GM12891 (cell line): ENCODE measurements around the gene SLC15A5. TPM values are rescaled to one million over a fixed set of nuclear protein-coding genes. Genes with fewer than 3 reads are reported as not detected.

Source experiments
- DNase-seq: peaks from one replicate; pipeline ENCODE4 v3.0.0; 2011; ENCODE audit warnings: low spot score; ENCODE audit not compliant: insufficient read length
- FAIRE-seq: peaks from 2 replicates; lab custom pipeline; 2011; peaks lifted over from hg19 to GRCh38; lab: Jason Lieb, UNC
- PAX5 ChIP-seq: IDR thresholded peaks from 2 replicates; pipeline ENCODE4 v1.6.1; 2011; ENCODE audit warnings: low read length, moderate library complexity, mild to moderate bottlenecking; ENCODE audit not compliant: insufficient read depth, severe bottlenecking
- POLR2A ChIP-seq: IDR thresholded peaks from 2 replicates; pipeline ENCODE4 v1.6.1; 2011; ENCODE audit warnings: low read depth, low read length, control low read depth
- POLR2AphosphoS5 ChIP-seq: IDR thresholded peaks from 2 replicates; pipeline ENCODE4 v1.6.1; 2011; ENCODE audit warnings: low read depth, low read length, control low read depth
- POU2F2 ChIP-seq: IDR thresholded peaks from 2 replicates; pipeline ENCODE4 v1.6.1; 2011; ENCODE audit warnings: low read depth, mild to moderate bottlenecking, control low read depth, low read length, moderate library complexity
- SPI1 ChIP-seq: IDR thresholded peaks from 2 replicates; pipeline ENCODE4 v1.6.1; 2011; ENCODE audit warnings: low read depth, low read length, control low read depth
- TAF1 ChIP-seq: IDR thresholded peaks from 2 replicates; pipeline ENCODE4 v1.6.1; 2011; ENCODE audit warnings: low read depth, low read length, control low read depth
- polyA plus RNA-seq: library from polyadenylated mRNA; unstranded; fragments of >200 nt; gene quantifications from one replicate; pipeline ENCODE4 v1.2.1, GENCODE V29; 2012; ENCODE audit warnings: low read depth, missing spikeins, inconsistent platforms; ENCODE audit not compliant: missing spikeins

SLC15A5 gene
- not detected for polyA plus RNA-seq

GRCh38 chr12:16277585-16277984 is at the start of gene SLC15A5:
Gene SLC15A5, minus strand, starts transcription at chr12:16277685. Its CDS starts 0 bp downstream, at chr12:16277685.
- no peak for DNase-seq
- TF ChIP-seq SPI1: no peak
- TF ChIP-seq TAF1: no peak
- no peak for TF ChIP-seq POLR2A
- TF ChIP-seq POLR2AphosphoS5: no peak
- no peak for TF ChIP-seq POU2F2
- TF ChIP-seq PAX5: no peak
- FAIRE-seq: no peak

GRCh38 chr12:16325426-16325825 is 47.9 kb upstream of the SLC15A5 start:
- DNase-seq (no peak), FAIRE-seq (no peak)
- TF ChIP-seq POLR2AphosphoS5: no peak
- TF ChIP-seq POU2F2: no peak
- TF ChIP-seq PAX5: no peak
- no peak for TF ChIP-seq TAF1
- no peak for TF ChIP-seq SPI1
- no peak for TF ChIP-seq POLR2A

GRCh38 chr12:16324772-16325171 is 47.3 kb upstream of the SLC15A5 start:
- no peak for FAIRE-seq

GRCh38 chr12:16324272-16324671 is 46.8 kb upstream of the SLC15A5 start:
- FAIRE-seq: no peak
- no peak for DNase-seq
- TF ChIP-seq POLR2AphosphoS5 (no peak), TAF1 (no peak), SPI1 (no peak), PAX5 (no peak), POLR2A (no peak), POU2F2 (no peak)

More at GRCh38 chr12:16324772-16325171, 47.3 kb upstream of the SLC15A5 start:
- no peak for DNase-seq
- TF ChIP-seq TAF1 (no peak), POLR2AphosphoS5 (no peak), SPI1 (no peak)

- FAIRE-seq (no peak), DNase-seq (no peak)
- TF ChIP-seq POLR2A (no peak), TAF1 (no peak), PAX5 (no peak), POU2F2 (no peak), SPI1 (no peak), POLR2AphosphoS5 (no peak)
Observed at GRCh38 chr12:16323638-16324037, 46.2 kb upstream of the SLC15A5 start.

GRCh38 chr12:16323010-16323409 is 45.5 kb upstream of the SLC15A5 start:
- DNase-seq (no peak), FAIRE-seq (no peak)
- no peak for TF ChIP-seq POU2F2
- TF ChIP-seq POLR2AphosphoS5: no peak
- no peak for TF ChIP-seq SPI1
- TF ChIP-seq PAX5: no peak
- TF ChIP-seq POLR2A: no peak
- TF ChIP-seq TAF1: no peak

- FAIRE-seq (no peak), DNase-seq (no peak)
Observed at GRCh38 chr12:16310934-16311333, 33.4 kb upstream of the SLC15A5 start.

GRCh38 chr12:16307856-16308475 is 30.5 kb upstream of the SLC15A5 start:
- TF ChIP-seq POU2F2 (no peak), TAF1 (no peak), POLR2AphosphoS5 (no peak), SPI1 (no peak), PAX5 (no peak), POLR2A (no peak)
- FAIRE-seq (no peak), DNase-seq (no peak)

More at GRCh38 chr12:16310934-16311333, 33.4 kb upstream of the SLC15A5 start:
- TF ChIP-seq POLR2A (no peak), SPI1 (no peak), POU2F2 (no peak), PAX5 (no peak), TAF1 (no peak), POLR2AphosphoS5 (no peak)

- DNase-seq: no peak
- TF ChIP-seq POU2F2 (no peak), POLR2A (no peak), POLR2AphosphoS5 (no peak), TAF1 (no peak), SPI1 (no peak), PAX5 (no peak)
Observed at GRCh38 chr12:16303939-16304338, 26.5 kb upstream of the SLC15A5 start.

GRCh38 chr12:16300736-16301135 is 23.3 kb upstream of the SLC15A5 start:
- FAIRE-seq: no peak
- no peak for TF ChIP-seq POU2F2
- TF ChIP-seq POLR2A: no peak
- TF ChIP-seq TAF1: no peak
- TF ChIP-seq POLR2AphosphoS5: no peak
- no peak for TF ChIP-seq SPI1
- no peak for TF ChIP-seq PAX5
- no peak for DNase-seq

More at GRCh38 chr12:16303939-16304338, 26.5 kb upstream of the SLC15A5 start:
- no peak for FAIRE-seq
